HG03108 (cell line): ENCODE results near the gene IP6K1.
"Not testable (repeated sequence)": the region's sequence is repeated elsewhere in the genome, so short reads cannot be mapped to it uniquely, and the experiment has no call there.

Experiments used
- ATAC-seq: cut with Tn5 transposase; IDR thresholded peaks from one replicate; pipeline ENCODE4 v1.9.1; 2021; ENCODE audit warnings: moderate library complexity; ENCODE audit not compliant: unreplicated experiment

The IP6K1 gene

GRCh38 chr3:49771340-49771938, 14.9 kb downstream of the IP6K1 start:
- no peak for ATAC-seq

- ATAC-seq, result no peak
Observed at GRCh38 chr3:49769926-49770325, 16.4 kb downstream of the IP6K1 start.

DNA sequence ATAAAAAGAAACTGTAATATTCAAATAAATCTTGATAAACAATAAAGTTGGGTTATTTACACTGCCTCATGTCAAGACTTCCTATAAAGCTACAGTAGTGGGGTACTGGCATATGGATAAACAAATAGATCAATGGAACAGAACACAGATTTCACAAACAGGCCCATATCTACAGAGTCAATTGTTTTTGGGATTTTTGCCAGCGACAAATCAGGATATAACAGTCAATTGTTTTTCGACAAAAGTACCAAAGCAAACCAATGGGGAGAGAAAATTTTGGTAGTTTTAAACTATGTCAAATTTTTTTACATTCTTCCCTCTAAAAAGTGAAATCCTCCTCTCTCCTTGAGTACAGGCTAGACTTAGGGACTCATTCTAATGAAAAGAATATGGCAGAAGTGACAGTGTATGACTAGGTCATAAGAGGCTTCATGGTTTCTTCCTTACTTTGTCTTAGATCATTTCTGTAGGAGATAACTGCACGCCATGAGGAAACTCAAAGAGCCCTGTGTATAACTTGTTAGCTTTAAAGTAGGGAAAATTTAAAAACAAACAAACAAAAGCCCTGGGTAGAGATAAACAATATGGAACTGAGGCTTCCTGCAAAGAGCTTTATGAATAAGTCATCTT, 16.9 kb downstream of the IP6K1 start:
- ATAC-seq, result no peak

- ATAC-seq, result no peak
Observed at GRCh38 chr3:49763981-49764380, 22.4 kb downstream of the IP6K1 start.

- ATAC-seq, result no peak
Observed at GRCh38 chr3:49761661-49762060, 24.7 kb downstream of the IP6K1 start.

GRCh38 chr3:49759226-49759625, 27.1 kb downstream of the IP6K1 start:
- no peak for ATAC-seq

- no peak for ATAC-seq
Observed at GRCh38 chr3:49757197-49757596, 29.1 kb downstream of the IP6K1 start.

- ATAC-seq, result no peak
Observed at GRCh38 chr3:49756036-49756435, 30.3 kb downstream of the IP6K1 start.

GRCh38 chr3:49754536-49754935, 31.8 kb downstream of the IP6K1 start:
- no peak for ATAC-seq

DNA sequence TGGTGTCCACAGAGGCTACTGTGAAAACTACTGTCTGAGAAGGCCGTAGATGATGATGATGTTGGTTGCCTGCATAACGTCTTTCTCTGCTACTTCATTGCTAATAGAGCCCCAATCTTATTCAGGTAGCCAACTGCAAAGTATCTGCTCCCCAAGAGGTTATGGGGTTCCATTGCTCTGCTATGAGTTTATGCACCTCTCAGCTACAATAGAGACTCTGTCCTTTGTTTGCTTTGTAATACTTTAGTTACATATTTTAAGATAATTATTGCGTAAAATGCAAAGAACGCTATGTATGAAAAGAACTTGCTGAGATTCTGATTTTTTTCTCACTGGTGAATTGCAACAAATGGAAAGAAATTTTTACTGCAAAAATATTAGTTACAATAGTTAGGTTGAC, 34.8 kb downstream of the IP6K1 start:
- no peak for ATAC-seq

DNA sequence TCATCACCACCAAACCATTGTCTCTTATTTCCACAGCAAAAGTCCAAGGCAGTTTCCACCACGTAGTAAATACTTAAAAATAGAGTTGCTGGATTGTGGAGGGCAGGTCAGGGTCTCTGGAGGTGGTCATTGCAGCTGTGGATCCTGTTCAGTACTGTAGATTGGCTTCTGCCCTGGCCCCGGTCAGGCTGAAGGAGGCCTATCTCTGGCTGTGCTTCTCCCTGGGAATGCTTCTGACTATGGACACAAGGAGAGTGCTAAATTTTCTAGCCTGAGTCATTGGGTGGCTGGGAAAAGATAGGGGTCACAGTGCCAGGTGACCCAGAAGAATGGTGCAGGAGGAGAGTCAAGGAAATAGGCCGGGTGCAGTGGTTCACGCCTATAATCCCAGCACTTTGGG, 36.3 kb downstream of the IP6K1 start:
- ATAC-seq, result no peak

GRCh38 chr3:49748874-49749273, 37.5 kb downstream of the IP6K1 start:
- ATAC-seq, result not testable (repeated sequence)

DNA sequence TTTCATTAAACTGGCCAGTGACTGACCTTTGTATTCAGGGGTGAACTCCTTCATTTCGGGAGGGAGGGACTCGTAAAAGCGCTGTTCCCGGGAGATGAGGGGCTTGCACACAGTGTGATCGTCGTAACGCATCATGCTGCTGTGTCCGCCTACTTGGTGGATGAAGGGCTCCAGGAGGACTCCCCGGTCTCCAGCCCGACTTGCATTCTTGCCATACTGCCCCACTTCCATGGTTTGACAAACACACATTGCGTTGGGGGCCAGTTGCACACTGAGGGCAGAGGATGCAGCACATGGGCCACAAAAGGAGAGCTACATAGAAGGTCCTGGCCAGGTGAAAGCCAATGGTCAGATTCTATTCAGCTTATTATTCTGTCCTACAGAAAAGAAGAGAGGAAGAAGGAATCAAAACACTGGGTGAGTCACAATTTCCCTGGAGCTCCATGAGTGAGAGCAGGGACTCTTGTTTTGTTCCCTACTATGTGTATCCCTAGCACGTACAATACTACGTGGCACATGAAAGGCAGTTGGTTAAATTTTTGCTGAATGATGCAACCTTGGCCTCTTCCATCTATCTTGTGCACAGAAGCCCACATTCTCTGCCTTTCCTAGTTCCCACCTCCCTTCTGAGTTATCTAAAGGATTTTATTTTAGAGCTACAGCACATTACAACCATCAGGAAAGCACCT, 38.4 kb downstream of the IP6K1 start:
- ATAC-seq, result no peak

DNA sequence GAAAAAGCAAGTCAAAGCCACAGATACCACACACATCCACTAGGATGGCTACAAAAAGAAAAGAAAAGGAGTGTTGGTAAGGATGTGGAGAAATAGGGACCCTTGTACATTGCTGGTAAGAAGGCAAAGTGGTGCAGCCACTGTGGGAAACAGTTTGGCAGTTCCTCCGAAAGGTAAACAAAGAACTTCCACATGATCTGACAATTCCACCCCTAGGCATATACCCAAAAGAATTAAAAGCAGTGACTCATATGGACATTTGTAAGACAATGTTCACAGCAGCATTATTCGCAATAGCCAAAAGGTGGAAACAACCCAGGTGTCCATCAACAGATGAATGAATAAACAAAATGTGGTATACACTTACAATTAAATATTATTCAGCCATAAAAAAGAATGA, 40.4 kb downstream of the IP6K1 start:
- ATAC-seq, result no peak

GRCh38 chr3:49740427-49740826, 45.9 kb downstream of the IP6K1 start:
- ATAC-seq, result no peak

GRCh38 chr3:49738067-49738713, 48.2 kb downstream of the IP6K1 start:
- no peak for ATAC-seq

DNA sequence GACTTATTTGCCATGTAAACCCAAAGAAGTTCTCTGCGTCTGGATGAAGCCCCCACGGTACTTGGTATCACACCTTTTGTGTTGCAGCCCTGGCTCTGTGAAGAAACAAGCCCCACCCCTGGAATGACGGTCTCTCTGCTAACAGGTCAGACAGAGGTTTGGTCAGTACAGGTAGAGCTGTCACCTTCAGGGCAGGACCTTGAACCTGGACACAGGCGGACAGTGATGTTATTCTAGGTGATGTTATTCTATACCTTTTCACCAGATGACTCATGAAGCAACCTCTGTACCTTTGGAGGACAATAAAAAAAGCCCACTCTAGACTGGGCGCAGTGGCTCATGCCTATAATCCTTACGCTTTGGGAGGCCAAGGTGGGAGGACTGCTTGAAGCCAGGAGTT, 51.6 kb downstream of the IP6K1 start:
- ATAC-seq, result no peak

DNA sequence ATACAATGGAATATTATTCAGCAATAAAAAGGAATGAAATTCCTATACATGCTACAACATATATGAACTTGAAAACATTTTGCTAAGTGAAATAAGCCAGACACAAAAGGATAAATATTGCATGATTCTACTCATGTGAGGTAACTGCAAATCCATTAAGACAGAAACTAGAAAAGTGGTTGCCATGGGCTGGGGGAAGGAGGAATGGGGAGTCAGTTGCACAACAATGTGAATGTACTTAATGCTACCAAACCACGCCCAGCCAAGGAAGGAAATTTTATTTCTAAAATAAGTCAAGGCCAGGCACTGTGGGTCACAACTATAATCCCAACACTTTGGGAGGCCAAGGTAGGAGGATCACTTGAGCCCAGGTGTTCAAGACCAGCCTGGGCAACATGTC, 52.8 kb downstream of the IP6K1 start:
- ATAC-seq, result no peak

DNA sequence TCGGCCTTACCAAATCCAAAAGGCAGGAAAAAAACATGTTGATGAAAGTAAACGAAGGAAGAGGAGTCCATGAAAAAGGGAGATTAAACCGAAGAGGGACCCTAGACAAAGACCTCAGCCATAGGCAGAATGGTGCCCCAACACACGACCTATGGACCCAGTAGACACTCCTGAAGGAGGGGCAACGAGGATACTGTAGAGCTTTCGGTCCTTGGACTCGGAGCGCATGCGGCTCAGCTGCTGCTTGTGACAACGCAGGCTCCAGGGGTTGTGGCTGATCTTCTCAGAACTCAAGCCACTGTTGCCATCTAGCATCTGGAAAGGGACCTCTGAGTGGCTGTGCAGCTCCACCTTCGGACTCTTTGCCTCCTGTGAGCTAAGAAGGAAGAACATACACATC, 53.7 kb downstream of the IP6K1 start:
- no peak for ATAC-seq

DNA sequence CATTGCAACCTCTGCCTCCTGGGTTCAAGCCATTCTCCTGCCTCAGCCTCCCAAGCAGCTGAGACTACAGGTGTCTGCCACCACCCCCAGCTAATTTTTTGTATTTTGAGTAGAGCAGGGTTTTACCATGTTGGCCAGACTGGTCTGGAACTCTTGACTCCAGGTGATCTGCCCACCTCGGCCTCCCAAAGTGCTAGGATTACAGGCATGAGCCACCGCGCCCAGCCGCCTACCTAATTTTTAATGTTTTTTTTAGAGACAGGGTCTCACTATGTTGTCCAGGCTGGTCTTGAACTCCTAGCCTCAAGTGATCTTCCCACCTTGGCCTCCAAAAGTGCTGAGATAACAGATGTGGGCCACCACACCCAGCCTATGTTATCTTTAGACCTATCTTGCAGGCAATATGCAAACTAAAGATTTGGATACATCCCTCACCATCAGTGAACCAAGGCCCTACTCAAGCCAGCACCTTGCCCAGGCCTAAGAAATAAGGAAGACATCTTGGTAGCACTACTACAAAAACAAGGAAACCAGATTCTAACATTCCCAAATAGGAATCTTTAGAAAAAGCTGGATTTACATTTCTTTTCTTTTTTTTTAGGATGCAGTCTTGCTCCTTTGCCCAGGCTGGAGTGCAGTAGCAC, 56.3 kb downstream of the IP6K1 start:
- no peak for ATAC-seq

DNA sequence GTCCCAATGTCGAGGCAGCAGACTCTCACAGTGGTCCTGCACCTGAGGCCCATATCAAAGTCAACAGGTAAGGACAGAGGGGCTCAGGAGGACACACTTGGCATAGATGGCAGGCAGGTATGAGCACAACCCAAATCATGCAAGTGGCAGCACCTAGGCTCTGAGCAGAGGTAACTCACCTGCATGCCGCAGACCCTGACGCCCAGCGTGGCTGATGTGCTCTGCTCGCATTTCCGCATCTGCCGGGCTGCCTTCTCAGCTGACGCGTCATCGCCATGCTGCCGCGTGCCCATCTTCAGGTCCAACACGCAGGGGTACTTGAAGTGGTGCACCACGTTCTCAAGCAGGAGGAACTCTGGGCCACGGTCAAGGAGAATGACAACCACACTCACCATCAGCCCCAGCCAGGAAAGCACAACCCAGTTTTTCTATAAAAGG, 58.4 kb downstream of the IP6K1 start:
- no peak for ATAC-seq
